Measurements from ENCODE around the gene MGARP. TPM values are rescaled to one million over a fixed set of nuclear protein-coding genes. Genes with fewer than 3 reads are reported as not detected.

MGARP gene
- total RNA-seq, 1 donor from 2014 or later, result 0.65 TPM

DNA sequence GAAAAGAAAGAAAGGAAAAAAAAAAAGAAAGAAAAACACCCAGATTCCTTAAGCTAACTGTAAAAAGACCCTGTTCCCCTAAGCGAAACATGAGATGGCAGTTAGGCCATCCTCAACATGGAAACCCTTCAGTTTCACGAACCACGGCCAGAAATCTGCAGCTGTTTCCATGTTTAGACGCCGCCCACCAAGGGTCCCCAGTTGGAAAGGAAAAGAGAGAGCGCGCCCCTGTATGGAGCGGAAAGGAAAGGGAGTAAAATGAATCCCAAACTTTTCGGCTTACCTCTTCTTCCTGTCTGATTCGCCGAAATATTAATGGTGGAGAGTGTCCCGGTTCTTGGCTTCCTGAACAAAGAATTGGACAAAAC lies 38.3 kb downstream of the MGARP start:
- TF ChIP-seq, protein P1, sequence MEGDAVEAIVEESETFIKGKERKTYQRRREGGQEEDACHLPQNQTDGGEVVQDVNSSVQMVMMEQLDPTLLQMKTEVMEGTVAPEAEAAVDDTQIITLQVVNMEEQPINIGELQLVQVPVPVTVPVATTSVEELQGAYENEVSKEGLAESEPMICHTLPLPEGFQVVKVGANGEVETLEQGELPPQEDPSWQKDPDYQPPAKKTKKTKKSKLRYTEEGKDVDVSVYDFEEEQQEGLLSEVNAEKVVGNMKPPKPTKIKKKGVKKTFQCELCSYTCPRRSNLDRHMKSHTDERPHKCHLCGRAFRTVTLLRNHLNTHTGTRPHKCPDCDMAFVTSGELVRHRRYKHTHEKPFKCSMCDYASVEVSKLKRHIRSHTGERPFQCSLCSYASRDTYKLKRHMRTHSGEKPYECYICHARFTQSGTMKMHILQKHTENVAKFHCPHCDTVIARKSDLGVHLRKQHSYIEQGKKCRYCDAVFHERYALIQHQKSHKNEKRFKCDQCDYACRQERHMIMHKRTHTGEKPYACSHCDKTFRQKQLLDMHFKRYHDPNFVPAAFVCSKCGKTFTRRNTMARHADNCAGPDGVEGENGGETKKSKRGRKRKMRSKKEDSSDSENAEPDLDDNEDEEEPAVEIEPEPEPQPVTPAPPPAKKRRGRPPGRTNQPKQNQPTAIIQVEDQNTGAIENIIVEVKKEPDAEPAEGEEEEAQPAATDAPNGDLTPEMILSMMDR (conservative IDR thresholded peaks at IDR 0.05), result no peak
- H3K4me1 Mint-ChIP-seq, result no peaks in the 10 kb centered on the region
- H3K4me3 Mint-ChIP-seq, result no peak overlapping the region
- H3K27me3 Mint-ChIP-seq (ENCODE audit: low read depth), result no peaks in the 10 kb centered on the region
- DNase-seq (ENCODE audit: low read depth, low spot score), result no peak
- H3K27ac Mint-ChIP-seq (ENCODE audit: unreplicated experiment), result no peak overlapping the region
- no peaks in the 10 kb centered on the region for H3K36me3 Mint-ChIP-seq (ENCODE audit: low read depth)
- no peaks in the 10 kb centered on the region for H3K9me3 Mint-ChIP-seq

DNA sequence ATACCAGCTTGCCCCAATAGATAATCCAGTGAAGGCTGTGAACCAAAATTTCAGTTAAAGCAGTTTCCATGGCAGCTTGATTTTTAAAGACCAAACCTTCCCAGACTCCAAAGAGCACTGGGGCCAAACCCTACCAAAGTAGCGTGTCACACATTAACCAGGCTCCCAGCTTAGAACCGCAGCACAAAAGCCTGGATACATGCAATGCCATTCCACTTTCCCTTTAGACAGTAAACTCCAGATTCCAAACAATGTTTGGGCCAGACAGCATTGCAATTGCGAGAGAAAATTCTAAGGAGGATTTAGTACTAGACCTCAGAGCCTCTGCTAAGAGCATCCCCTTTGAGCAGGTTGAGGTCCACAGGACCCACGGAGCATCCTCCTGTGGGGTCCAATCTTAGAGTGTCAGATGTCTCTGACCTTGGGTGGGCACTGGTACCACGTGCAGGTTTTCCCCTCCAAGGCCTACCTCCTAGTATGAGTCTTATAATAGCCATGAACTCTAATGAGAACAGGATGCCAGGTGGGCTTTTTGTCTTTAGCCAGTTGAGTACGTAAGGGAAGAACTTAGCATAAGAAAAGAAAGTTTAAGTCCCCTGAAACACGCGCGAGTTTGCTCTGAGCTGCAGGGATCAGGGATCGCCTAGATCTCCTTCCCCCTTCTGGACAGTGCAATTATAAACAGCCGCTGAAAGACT lies 38.8 kb downstream of the MGARP start:
- Mint-ChIP-seq H3K4me3 (no peak overlapping the region), H3K27ac (ENCODE audit: unreplicated experiment) (no peak overlapping the region), H3K4me1 (no peaks in the 10 kb centered on the region), H3K36me3 (ENCODE audit: low read depth) (no peaks in the 10 kb centered on the region), H3K9me3 (no peaks in the 10 kb centered on the region), H3K27me3 (ENCODE audit: low read depth) (no peaks in the 10 kb centered on the region)
- DNase-seq (ENCODE audit: low read depth, low spot score), result no peak
- TF ChIP-seq, protein P1 (conservative IDR thresholded peaks at IDR 0.05), result no peak

DNA sequence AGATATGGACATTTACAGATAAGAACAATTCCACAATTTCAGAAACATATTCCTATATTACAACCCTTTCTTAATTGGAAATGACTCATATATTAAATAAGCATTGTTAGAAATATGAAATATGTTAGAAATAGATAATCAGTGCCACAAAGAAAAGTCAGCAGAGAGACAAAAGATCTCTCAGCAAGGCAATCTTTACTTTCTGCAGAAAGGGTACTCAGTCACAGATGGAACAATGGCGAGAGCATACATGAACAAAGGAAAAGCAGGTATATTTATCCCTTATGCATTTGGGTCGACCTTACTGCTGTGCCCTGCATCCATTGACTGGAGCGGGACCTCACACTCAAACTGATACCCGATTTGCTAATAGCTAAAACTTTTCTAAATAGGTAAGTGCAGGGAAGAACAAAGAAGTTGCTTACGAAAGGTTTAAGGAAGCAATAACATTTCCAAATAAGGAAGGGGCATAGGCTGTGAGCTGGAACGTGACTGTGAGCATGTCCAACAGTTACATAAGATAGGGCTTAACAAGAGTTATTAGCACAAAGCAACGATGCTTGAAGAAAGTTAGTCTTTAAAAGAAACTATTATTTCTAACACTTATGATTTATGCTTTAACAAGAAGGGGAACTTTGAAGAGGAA lies 40.8 kb downstream of the MGARP start:
- Mint-ChIP-seq H3K27me3 (ENCODE audit: low read depth) (no peaks in the 10 kb centered on the region), H3K36me3 (ENCODE audit: low read depth) (no peaks in the 10 kb centered on the region), H3K27ac (ENCODE audit: unreplicated experiment) (no peak overlapping the region), H3K4me1 (no peaks in the 10 kb centered on the region), H3K4me3 (no peak overlapping the region), H3K9me3 (no peaks in the 10 kb centered on the region)
- TF ChIP-seq, protein P1 (conservative IDR thresholded peaks at IDR 0.05), result no peak
- DNase-seq (ENCODE audit: low read depth, low spot score), result no peak

DNA sequence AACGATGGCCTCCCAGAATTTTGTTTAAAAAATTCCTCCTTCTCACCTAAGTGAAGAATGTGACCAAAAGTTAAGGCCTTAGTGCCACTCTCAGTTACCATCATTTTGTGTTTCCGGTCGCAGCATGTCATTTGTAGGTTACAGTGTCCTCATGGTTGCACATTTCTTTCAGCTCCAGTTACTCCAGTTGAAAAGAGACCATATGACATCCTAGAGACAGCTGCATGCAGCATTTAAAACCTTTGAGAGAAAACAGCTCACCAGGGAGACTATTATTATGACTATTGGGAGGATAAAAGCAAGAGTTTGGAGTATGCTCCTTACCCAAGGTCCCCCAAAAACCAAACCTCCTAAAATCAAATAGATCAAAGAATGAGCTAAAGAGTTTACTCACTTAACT lies 45.8 kb downstream of the MGARP start:
- DNase-seq (ENCODE audit: low read depth, low spot score), result no peak
- H3K9me3 Mint-ChIP-seq, result no peaks in the 10 kb centered on the region
- H3K27ac Mint-ChIP-seq (ENCODE audit: unreplicated experiment), result no peak overlapping the region
- H3K36me3 Mint-ChIP-seq (ENCODE audit: low read depth), result no peaks in the 10 kb centered on the region
- H3K27me3 Mint-ChIP-seq (ENCODE audit: low read depth), result no peaks in the 10 kb centered on the region
- peaks cover 4% of the 10 kb centered on the region for H3K4me1 Mint-ChIP-seq
- TF ChIP-seq, protein P1 (conservative IDR thresholded peaks at IDR 0.05), result no peak
- H3K4me3 Mint-ChIP-seq, result no peak overlapping the region

DNA sequence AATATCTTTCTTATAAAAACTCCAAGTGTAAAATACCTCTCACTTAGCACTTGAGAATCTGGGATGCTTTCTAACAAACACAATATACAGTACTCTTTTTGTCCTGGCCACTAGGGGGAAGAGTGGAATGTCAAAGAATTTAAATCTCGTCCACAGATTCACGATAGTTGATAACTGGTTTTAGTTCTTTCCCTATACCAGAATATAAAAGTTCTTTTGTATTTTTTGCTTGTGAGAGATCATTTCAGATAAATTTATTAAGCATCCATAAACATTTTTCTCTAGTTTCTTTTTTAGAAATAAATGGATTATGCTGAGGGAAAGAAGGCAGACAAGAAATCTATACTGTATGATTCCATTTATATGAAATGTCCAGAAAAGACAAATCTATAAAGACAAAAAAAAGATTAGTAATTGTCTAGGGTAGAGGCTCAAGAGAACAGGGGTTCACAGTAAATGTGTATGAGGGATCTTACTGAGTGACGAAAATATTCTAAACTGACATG lies 50.4 kb downstream of the MGARP start:
- H3K27ac Mint-ChIP-seq (ENCODE audit: unreplicated experiment), result no peak overlapping the region
- TF ChIP-seq, protein P1 (conservative IDR thresholded peaks at IDR 0.05), result peak; percentile 83
- H3K27me3 Mint-ChIP-seq (ENCODE audit: low read depth), result no peaks in the 10 kb centered on the region
- no peak for DNase-seq (ENCODE audit: low read depth, low spot score)
- H3K36me3 Mint-ChIP-seq (ENCODE audit: low read depth), result no peaks in the 10 kb centered on the region
- no peaks in the 10 kb centered on the region for H3K9me3 Mint-ChIP-seq
- no peak overlapping the region for H3K4me3 Mint-ChIP-seq
- peaks cover 4% of the 10 kb centered on the region for H3K4me1 Mint-ChIP-seq

All from neural crest cell (in vitro differentiated cells).